ENCODE data around the gene MAPKAP1.

Gene MAPKAP1

DNA sequence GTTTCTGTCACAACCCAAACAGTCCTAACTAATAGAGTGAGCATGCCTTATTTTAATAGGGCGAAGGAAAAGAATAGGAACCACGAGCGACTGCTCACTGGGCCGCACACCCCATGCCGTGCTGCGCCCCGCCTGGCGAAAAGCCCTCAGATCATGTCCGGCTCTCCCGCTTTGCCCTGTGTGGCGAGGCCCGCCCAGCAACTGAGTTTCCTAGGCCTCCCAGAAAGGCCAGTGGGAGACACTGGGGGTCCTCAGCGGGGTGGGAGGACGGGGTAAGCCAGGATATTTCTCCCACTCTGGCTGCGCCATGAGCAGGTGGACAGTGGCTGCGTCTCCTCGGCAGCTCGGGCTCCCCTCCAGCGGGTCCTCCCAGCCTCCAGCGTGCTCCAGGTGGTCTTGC is 307.3 kb downstream of the MAPKAP1 start:
- no peak for TF ChIP-seq FOXK2 (IDR thresholded peaks at IDR 0.05)
- TF ChIP-seq SP1 (IDR thresholded peaks at IDR 0.05), result no peak
- TF ChIP-seq BHLHE40 (IDR thresholded peaks at IDR 0.05; ENCODE audit: borderline replicate concordance), result no peak
- no peak for TF ChIP-seq NFRKB (IDR thresholded peaks at IDR 0.05)
- no peak for TF ChIP-seq CTBP1 (IDR thresholded peaks at IDR 0.05; ENCODE audit: borderline replicate concordance)
- no peak for TF ChIP-seq FOXM1 (IDR thresholded peaks at IDR 0.05; ENCODE audit: borderline replicate concordance)
- TF ChIP-seq SUZ12 (IDR thresholded peaks at IDR 0.05), result no peak
- no peak for TF ChIP-seq LEF1 (IDR thresholded peaks at IDR 0.05; ENCODE audit: borderline replicate concordance)
- no peak for TF ChIP-seq L3MBTL2 (conservative IDR thresholded peaks at IDR 0.05)
- no peak for TF ChIP-seq ARNT (IDR thresholded peaks at IDR 0.05)
- TF ChIP-seq FOXA1 (IDR thresholded peaks at IDR 0.05), result no peak
- TF ChIP-seq TARDBP (IDR thresholded peaks at IDR 0.05), result no peak
- TF ChIP-seq HDGF (IDR thresholded peaks at IDR 0.05; ENCODE audit: borderline replicate concordance), result no peak
- TF ChIP-seq, protein P1, sequence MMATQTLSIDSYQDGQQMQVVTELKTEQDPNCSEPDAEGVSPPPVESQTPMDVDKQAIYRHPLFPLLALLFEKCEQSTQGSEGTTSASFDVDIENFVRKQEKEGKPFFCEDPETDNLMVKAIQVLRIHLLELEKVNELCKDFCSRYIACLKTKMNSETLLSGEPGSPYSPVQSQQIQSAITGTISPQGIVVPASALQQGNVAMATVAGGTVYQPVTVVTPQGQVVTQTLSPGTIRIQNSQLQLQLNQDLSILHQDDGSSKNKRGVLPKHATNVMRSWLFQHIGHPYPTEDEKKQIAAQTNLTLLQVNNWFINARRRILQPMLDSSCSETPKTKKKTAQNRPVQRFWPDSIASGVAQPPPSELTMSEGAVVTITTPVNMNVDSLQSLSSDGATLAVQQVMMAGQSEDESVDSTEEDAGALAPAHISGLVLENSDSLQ (IDR thresholded peaks at IDR 0.05), result no peak
- TF ChIP-seq ZNF384 (IDR thresholded peaks at IDR 0.05), result no peak
- no peak for TF ChIP-seq ELF4 (IDR thresholded peaks at IDR 0.05)
- DNase-seq (ENCODE audit: extremely low spot score), result no peak
- POLR2A ChIA-PET, result no interaction called here
- CTCF ChIA-PET, result interaction anchor here (0.6 kb wide), 1 partner anchor 13 kb away, joined by 3 read pairs; no protein-coding TSS in a partner anchor

DNA sequence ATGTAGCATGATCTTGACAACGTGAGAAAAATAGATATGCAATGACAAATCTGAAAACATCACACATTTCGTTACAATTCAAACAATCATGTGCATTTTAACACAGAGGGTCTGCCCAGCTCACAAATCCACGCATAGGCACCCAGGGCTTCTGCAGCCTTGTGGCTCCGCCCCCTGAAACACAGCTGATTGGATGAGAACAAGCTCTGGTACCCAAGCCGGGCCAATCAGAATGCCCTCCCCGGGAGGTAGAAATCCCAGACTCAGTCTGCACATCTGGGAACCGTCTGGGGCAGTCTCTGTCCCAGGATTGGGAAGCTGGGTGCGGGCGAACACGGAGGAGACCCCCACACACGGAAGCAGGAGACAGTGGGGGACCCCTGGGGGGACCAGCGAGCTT is 307.8 kb downstream of the MAPKAP1 start:
- CTCF ChIA-PET, result no interaction called here
- POLR2A ChIA-PET, result no interaction called here
- TF ChIP-seq ELF4 (IDR thresholded peaks at IDR 0.05) (no peak), HDGF (IDR thresholded peaks at IDR 0.05; ENCODE audit: borderline replicate concordance) (no peak), L3MBTL2 (conservative IDR thresholded peaks at IDR 0.05) (no peak), SUZ12 (IDR thresholded peaks at IDR 0.05) (no peak), FOXM1 (IDR thresholded peaks at IDR 0.05; ENCODE audit: borderline replicate concordance) (no peak), LEF1 (IDR thresholded peaks at IDR 0.05; ENCODE audit: borderline replicate concordance) (no peak), FOXA1 (IDR thresholded peaks at IDR 0.05) (no peak), TARDBP (IDR thresholded peaks at IDR 0.05) (no peak), BHLHE40 (IDR thresholded peaks at IDR 0.05; ENCODE audit: borderline replicate concordance) (no peak), ZNF384 (IDR thresholded peaks at IDR 0.05) (no peak)
- DNase-seq (ENCODE audit: extremely low spot score), result no peak

DNA sequence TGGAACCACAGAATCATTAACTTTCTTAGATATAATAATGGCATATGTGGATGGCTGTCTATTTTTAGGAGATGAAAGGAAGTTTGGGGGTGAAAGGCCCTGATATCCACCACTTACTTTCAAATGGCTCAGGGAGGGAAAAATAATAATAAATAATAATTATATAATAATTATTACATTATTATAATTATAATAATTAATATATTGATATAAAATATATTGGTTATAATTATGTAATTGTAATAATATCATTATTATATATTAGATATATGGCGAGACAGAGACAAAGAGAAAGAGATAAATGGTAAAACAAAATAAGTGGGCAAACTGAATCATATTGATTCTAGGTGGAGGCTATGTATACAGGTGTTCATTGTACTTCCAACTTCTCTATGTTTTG is 308.8 kb downstream of the MAPKAP1 start:
- POLR2A ChIA-PET, result no interaction called here
- CTCF ChIA-PET, result no interaction called here
- no peak for TF ChIP-seq SP1 (IDR thresholded peaks at IDR 0.05)
- no peak for DNase-seq (ENCODE audit: extremely low spot score)

DNA sequence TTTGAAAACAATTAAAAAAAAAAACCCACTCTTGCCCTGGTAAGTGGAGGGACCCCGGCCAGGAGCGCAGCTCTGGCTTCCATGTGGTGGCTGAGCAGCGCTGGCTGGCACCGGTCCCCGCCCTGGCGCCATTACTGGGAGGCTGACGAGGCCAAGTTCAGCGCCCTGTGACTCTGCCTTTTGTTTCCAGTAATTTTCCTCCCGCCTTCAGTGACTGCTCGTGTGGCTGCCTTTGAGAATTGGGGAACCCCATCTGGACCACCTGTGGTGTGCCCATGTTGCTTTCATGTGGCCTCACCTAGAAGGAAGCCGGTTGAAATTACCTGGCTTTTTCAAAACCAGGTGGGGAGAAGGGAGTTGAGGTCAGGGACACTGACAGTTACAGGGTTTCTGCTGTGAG is 309.3 kb downstream of the MAPKAP1 start:
- DNase-seq (ENCODE audit: extremely low spot score), result no peak
- TF ChIP-seq ELF4 (IDR thresholded peaks at IDR 0.05) (no peak), ZNF384 (IDR thresholded peaks at IDR 0.05) (no peak), FOXA1 (IDR thresholded peaks at IDR 0.05) (no peak), HDGF (IDR thresholded peaks at IDR 0.05; ENCODE audit: borderline replicate concordance) (no peak), SP1 (IDR thresholded peaks at IDR 0.05) (no peak), CTBP1 (IDR thresholded peaks at IDR 0.05; ENCODE audit: borderline replicate concordance) (no peak), BHLHE40 (IDR thresholded peaks at IDR 0.05; ENCODE audit: borderline replicate concordance) (no peak), LEF1 (IDR thresholded peaks at IDR 0.05; ENCODE audit: borderline replicate concordance) (no peak), SUZ12 (IDR thresholded peaks at IDR 0.05) (no peak), L3MBTL2 (conservative IDR thresholded peaks at IDR 0.05) (no peak)
- TF ChIP-seq, protein P1 (IDR thresholded peaks at IDR 0.05), result no peak
- ChIA-PET POLR2A (no interaction called here), CTCF (no interaction called here)

DNA sequence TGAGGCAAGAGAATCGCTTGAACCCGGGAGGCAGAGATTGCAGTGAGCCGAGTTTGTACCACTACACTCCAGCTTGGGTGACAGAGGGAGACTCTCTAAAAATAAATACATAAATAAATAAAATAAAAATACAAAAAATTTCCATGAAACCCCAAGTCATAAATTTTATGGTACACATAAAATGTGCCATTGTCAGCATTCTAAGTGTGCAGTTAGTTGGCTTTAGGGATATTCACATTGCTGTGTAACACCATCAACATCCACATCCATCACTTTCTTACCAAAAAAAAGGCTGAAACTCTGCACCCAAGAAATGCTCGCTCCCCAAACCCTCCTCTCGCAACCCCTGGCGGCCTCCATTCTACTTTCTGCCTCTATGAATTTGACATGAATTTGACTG is 310.2 kb downstream of the MAPKAP1 start:
- CTCF ChIA-PET, result no interaction called here
- POLR2A ChIA-PET, result no interaction called here
- DNase-seq (ENCODE audit: extremely low spot score), result no peak
- TF ChIP-seq TARDBP (IDR thresholded peaks at IDR 0.05) (no peak), SP1 (IDR thresholded peaks at IDR 0.05) (no peak), ZNF384 (IDR thresholded peaks at IDR 0.05) (no peak), FOXM1 (IDR thresholded peaks at IDR 0.05; ENCODE audit: borderline replicate concordance) (no peak), NFRKB (IDR thresholded peaks at IDR 0.05) (no peak), HDGF (IDR thresholded peaks at IDR 0.05; ENCODE audit: borderline replicate concordance) (no peak), LEF1 (IDR thresholded peaks at IDR 0.05; ENCODE audit: borderline replicate concordance) (no peak), BHLHE40 (IDR thresholded peaks at IDR 0.05; ENCODE audit: borderline replicate concordance) (no peak), FOXK2 (IDR thresholded peaks at IDR 0.05) (no peak), ELF4 (IDR thresholded peaks at IDR 0.05) (no peak), SUZ12 (IDR thresholded peaks at IDR 0.05) (no peak), CTBP1 (IDR thresholded peaks at IDR 0.05; ENCODE audit: borderline replicate concordance) (no peak)

DNA sequence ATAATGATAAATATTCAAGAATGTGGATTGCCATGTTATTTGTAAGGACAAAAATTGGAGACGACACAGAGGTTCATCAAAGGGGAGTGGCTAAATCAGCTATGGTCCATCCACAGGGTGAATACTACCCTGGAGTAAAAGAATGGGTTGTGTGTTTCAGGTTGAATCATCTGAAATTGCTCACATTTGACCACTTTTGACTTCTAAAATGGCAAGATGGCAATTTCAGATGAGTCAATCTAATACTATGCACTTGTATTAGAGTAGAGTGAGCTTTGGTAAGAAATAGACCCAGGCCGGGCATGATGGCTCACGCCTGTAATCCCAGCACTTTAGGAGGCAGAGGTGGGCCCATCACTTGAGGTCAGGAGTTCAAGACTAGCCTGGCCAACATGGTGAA is 313.6 kb downstream of the MAPKAP1 start:
- ChIA-PET POLR2A (no interaction called here), CTCF (no interaction called here)
- no peak for DNase-seq (ENCODE audit: extremely low spot score)

More for the DNA sequence above, 313.6 kb downstream of the MAPKAP1 start:
- TF ChIP-seq ARNT (IDR thresholded peaks at IDR 0.05) (no peak), FOXM1 (IDR thresholded peaks at IDR 0.05; ENCODE audit: borderline replicate concordance) (no peak), HDGF (IDR thresholded peaks at IDR 0.05; ENCODE audit: borderline replicate concordance) (no peak), L3MBTL2 (conservative IDR thresholded peaks at IDR 0.05) (no peak), FOXA1 (IDR thresholded peaks at IDR 0.05) (no peak), ZNF384 (IDR thresholded peaks at IDR 0.05) (no peak)
- TF ChIP-seq, protein P1 (IDR thresholded peaks at IDR 0.05), result no peak

All from HEK293T (cell line).